Mononuclear cell (primary cell): ENCODE measurements around the gene LDHAL6B. TPM values are rescaled to one million over a fixed set of nuclear protein-coding genes. Genes with fewer than 3 reads are reported as not detected.

Experiments used
- H3K27me3 ChIP-seq: 2 replicates; pipeline ENCODE4 v1.6.0; 2011; ENCODE audit warnings: low read length, control low read depth; ENCODE audit not compliant: insufficient read depth
- H3K4me1 ChIP-seq: 2 replicates; pipeline ENCODE4 v1.5.1; 2011; ENCODE audit warnings: mild to moderate bottlenecking, low read length, control low read depth; ENCODE audit not compliant: insufficient read depth
- H3K4me3 ChIP-seq: 2 replicates; pipeline ENCODE4 v1.5.1; 2011; ENCODE audit warnings: mild to moderate bottlenecking, low read length, moderate library complexity
- H3K9me3 ChIP-seq: 2 replicates; pipeline ENCODE4 v1.5.1; 2011; ENCODE audit warnings: low read depth, mild to moderate bottlenecking, control low read depth, low read length
- total RNA-seq: library from RNA; depleted of rRNA; stranded (reverse); fragments of >200 nt; gene quantifications from one replicate; pipeline ENCODE4 v1.2.3, GENCODE V29; 2012

The LDHAL6B gene
- total RNA-seq, 1 donor = not detected

GRCh38 chr15:59221511-59222505, 15.2 kb downstream of the LDHAL6B start:
- Histone ChIP-seq H3K27me3 (no peaks in the 10 kb centered on the region), H3K9me3 (no peaks in the 10 kb centered on the region), H3K4me3 (no peak overlapping the region), H3K4me1 (no peaks in the 10 kb centered on the region)

- H3K4me1 ChIP-seq = no peaks in the 10 kb centered on the region
- H3K27me3 ChIP-seq = no peaks in the 10 kb centered on the region
- no peaks in the 10 kb centered on the region for H3K9me3 ChIP-seq
- no peak overlapping the region for H3K4me3 ChIP-seq
These were observed 16.4 kb downstream of the LDHAL6B start for GRCh38 chr15:59222906-59223550.

GRCh38 chr15:59223736-59224135, 17.1 kb downstream of the LDHAL6B start:
- H3K4me1 ChIP-seq = no peaks in the 10 kb centered on the region
- no peaks in the 10 kb centered on the region for H3K27me3 ChIP-seq
- no peak overlapping the region for H3K4me3 ChIP-seq
- no peaks in the 10 kb centered on the region for H3K9me3 ChIP-seq

GRCh38 chr15:59224474-59224873, 17.8 kb downstream of the LDHAL6B start:
- no peak overlapping the region for H3K4me3 ChIP-seq
- no peaks in the 10 kb centered on the region for H3K9me3 ChIP-seq
- no peaks in the 10 kb centered on the region for H3K4me1 ChIP-seq
- no peaks in the 10 kb centered on the region for H3K27me3 ChIP-seq

GRCh38 chr15:59227021-59227420, 20.4 kb downstream of the LDHAL6B start:
- Histone ChIP-seq H3K27me3 (no peaks in the 10 kb centered on the region), H3K9me3 (no peaks in the 10 kb centered on the region), H3K4me3 (no peak overlapping the region), H3K4me1 (no peaks in the 10 kb centered on the region)

GRCh38 chr15:59229015-59229414, 22.4 kb downstream of the LDHAL6B start:
- Histone ChIP-seq H3K9me3 (no peaks in the 10 kb centered on the region), H3K4me1 (no peaks in the 10 kb centered on the region), H3K27me3 (no peaks in the 10 kb centered on the region), H3K4me3 (no peak overlapping the region)

GRCh38 chr15:59229453-59229852, 22.8 kb downstream of the LDHAL6B start:
- H3K9me3 ChIP-seq = no peaks in the 10 kb centered on the region
- no peaks in the 10 kb centered on the region for H3K27me3 ChIP-seq
- no peak overlapping the region for H3K4me3 ChIP-seq
- H3K4me1 ChIP-seq = no peaks in the 10 kb centered on the region

GRCh38 chr15:59230531-59231055, 23.9 kb downstream of the LDHAL6B start:
- no peaks in the 10 kb centered on the region for H3K27me3 ChIP-seq
- no peaks in the 10 kb centered on the region for H3K9me3 ChIP-seq
- no peak overlapping the region for H3K4me3 ChIP-seq
- H3K4me1 ChIP-seq = no peaks in the 10 kb centered on the region

- no peaks in the 10 kb centered on the region for H3K9me3 ChIP-seq
- no peaks in the 10 kb centered on the region for H3K27me3 ChIP-seq
- H3K4me1 ChIP-seq = peaks cover 10% of the 10 kb centered on the region
- no peak overlapping the region for H3K4me3 ChIP-seq
These were observed 25.8 kb downstream of the LDHAL6B start for GRCh38 chr15:59232476-59232875.

GRCh38 chr15:59236394-59236793, 29.8 kb downstream of the LDHAL6B start:
- Histone ChIP-seq H3K9me3 (no peaks in the 10 kb centered on the region), H3K4me3 (no peak overlapping the region), H3K4me1 (peaks cover 17% of the 10 kb centered on the region), H3K27me3 (no peaks in the 10 kb centered on the region)

GRCh38 chr15:59237119-59237855, 30.6 kb downstream of the LDHAL6B start:
- Histone ChIP-seq H3K9me3 (no peaks in the 10 kb centered on the region), H3K4me3 (no peak overlapping the region), H3K27me3 (no peaks in the 10 kb centered on the region), H3K4me1 (peaks cover 17% of the 10 kb centered on the region)

- no peak overlapping the region for H3K4me3 ChIP-seq
- no peaks in the 10 kb centered on the region for H3K27me3 ChIP-seq
- peaks cover 17% of the 10 kb centered on the region for H3K4me1 ChIP-seq
- H3K9me3 ChIP-seq = no peaks in the 10 kb centered on the region
These were observed 31.3 kb downstream of the LDHAL6B start for GRCh38 chr15:59237924-59238331.

- Histone ChIP-seq H3K4me1 (peaks cover 17% of the 10 kb centered on the region), H3K4me3 (no peak overlapping the region), H3K9me3 (no peaks in the 10 kb centered on the region), H3K27me3 (no peaks in the 10 kb centered on the region)
These were observed 33.4 kb downstream of the LDHAL6B start for GRCh38 chr15:59240036-59240435.

GRCh38 chr15:59242649-59243048, 36.0 kb downstream of the LDHAL6B start:
- Histone ChIP-seq H3K4me3 (no peak overlapping the region), H3K27me3 (no peaks in the 10 kb centered on the region), H3K9me3 (no peaks in the 10 kb centered on the region), H3K4me1 (peaks cover 9% of the 10 kb centered on the region)

- H3K4me3 ChIP-seq = no peak overlapping the region
- no peaks in the 10 kb centered on the region for H3K27me3 ChIP-seq
- H3K4me1 ChIP-seq = peaks cover 5% of the 10 kb centered on the region
- no peaks in the 10 kb centered on the region for H3K9me3 ChIP-seq
These were observed 37.0 kb downstream of the LDHAL6B start for GRCh38 chr15:59243622-59244021.
